ENCODE data around the gene PRRT1B. TPM values are rescaled to one million over a fixed set of nuclear protein-coding genes. Genes with fewer than 3 reads are reported as not detected.

Gene PRRT1B
- total and polyA plus RNA-seq, 2 experiments from 2014 or later, result 0.24 TPM; not detected in 1

DNA sequence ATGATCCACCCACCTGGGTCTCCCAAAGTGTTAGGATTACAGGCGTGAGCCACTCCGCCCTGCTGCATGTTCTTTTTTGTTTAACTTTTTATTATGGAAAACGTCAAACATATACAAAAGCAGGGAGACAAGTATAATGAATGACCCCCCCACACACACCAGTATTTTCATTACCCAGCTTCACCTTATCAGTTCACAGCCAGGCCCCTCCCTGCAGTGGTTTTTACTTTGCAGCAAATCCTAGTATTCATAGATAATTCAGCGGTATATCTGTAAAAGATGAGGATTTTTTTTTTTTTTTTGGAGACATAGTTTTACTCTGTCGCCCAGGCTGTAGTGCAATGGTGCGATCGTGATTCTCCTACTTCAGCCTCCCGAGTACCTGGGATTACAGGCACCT lies 40.3 kb upstream of the PRRT1B start (continued):
- TF ChIP-seq, protein P1, sequence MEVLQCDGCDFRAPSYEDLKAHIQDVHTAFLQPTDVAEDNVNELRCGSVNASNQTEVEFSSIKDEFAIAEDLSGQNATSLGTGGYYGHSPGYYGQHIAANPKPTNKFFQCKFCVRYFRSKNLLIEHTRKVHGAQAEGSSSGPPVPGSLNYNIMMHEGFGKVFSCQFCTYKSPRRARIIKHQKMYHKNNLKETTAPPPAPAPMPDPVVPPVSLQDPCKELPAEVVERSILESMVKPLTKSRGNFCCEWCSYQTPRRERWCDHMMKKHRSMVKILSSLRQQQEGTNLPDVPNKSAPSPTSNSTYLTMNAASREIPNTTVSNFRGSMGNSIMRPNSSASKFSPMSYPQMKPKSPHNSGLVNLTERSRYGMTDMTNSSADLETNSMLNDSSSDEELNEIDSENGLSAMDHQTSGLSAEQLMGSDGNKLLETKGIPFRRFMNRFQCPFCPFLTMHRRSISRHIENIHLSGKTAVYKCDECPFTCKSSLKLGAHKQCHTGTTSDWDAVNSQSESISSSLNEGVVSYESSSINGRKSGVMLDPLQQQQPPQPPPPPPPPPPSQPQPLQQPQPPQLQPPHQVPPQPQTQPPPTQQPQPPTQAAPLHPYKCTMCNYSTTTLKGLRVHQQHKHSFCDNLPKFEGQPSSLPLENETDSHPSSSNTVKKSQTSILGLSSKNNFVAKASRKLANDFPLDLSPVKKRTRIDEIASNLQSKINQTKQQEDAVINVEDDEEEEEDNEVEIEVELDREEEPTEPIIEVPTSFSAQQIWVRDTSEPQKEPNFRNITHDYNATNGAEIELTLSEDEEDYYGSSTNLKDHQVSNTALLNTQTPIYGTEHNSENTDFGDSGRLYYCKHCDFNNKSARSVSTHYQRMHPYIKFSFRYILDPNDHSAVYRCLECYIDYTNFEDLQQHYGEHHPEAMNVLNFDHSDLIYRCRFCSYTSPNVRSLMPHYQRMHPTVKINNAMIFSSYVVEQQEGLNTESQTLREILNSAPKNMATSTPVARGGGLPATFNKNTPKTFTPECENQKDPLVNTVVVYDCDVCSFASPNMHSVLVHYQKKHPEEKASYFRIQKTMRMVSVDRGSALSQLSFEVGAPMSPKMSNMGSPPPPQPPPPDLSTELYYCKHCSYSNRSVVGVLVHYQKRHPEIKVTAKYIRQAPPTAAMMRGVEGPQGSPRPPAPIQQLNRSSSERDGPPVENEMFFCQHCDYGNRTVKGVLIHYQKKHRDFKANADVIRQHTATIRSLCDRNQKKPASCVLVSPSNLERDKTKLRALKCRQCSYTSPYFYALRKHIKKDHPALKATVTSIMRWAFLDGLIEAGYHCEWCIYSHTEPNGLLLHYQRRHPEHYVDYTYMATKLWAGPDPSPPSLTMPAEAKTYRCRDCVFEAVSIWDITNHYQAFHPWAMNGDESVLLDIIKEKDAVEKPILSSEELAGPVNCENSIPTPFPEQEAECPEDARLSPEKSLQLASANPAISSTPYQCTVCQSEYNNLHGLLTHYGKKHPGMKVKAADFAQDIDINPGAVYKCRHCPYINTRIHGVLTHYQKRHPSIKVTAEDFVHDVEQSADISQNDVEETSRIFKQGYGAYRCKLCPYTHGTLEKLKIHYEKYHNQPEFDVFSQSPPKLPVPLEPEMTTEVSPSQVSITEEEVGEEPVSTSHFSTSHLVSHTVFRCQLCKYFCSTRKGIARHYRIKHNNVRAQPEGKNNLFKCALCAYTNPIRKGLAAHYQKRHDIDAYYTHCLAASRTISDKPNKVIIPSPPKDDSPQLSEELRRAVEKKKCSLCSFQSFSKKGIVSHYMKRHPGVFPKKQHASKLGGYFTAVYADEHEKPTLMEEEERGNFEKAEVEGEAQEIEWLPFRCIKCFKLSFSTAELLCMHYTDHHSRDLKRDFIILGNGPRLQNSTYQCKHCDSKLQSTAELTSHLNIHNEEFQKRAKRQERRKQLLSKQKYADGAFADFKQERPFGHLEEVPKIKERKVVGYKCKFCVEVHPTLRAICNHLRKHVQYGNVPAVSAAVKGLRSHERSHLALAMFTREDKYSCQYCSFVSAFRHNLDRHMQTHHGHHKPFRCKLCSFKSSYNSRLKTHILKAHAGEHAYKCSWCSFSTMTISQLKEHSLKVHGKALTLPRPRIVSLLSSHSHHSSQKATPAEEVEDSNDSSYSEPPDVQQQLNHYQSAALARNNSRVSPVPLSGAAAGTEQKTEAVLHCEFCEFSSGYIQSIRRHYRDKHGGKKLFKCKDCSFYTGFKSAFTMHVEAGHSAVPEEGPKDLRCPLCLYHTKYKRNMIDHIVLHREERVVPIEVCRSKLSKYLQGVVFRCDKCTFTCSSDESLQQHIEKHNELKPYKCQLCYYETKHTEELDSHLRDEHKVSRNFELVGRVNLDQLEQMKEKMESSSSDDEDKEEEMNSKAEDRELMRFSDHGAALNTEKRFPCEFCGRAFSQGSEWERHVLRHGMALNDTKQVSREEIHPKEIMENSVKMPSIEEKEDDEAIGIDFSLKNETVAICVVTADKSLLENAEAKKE (CRISPR knock-in tag; IDR thresholded peaks at IDR 0.05), result no peak
- TF ChIP-seq, protein P2, sequence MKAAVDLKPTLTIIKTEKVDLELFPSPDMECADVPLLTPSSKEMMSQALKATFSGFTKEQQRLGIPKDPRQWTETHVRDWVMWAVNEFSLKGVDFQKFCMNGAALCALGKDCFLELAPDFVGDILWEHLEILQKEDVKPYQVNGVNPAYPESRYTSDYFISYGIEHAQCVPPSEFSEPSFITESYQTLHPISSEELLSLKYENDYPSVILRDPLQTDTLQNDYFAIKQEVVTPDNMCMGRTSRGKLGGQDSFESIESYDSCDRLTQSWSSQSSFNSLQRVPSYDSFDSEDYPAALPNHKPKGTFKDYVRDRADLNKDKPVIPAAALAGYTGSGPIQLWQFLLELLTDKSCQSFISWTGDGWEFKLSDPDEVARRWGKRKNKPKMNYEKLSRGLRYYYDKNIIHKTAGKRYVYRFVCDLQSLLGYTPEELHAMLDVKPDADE (IDR thresholded peaks at IDR 0.05), result no peak
- TF ChIP-seq CREB1 (CRISPR knock-in tag; IDR thresholded peaks at IDR 0.05; ENCODE audit: low read depth), result no peak
- no peak for TF ChIP-seq ZNF114 (CRISPR knock-in tag; IDR thresholded peaks at IDR 0.05)
- no peak for TF ChIP-seq JUNB (IDR thresholded peaks at IDR 0.05; ENCODE audit: unreplicated experiment)

DNA sequence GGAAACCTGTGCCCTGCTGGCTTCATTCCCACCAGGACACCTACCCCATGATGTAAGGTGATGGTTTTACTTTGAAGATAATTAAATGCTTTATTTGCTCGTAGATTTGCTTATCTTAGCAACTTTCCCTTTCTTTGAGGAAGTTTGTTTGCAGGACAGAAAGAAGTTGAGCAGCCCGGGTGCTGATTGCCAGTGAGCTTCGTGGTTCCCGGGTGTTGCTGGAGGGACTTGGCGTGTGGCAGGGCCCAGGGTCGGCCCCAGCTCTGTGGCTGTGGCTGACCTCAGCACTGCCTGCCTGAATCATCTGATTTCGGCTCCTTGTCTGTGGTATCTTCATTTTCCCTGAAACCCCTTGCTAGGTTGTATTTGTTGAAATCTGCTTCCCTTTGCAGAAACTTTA lies 33.9 kb upstream of the PRRT1B start:
- Histone ChIP-seq H2AFZ (no peak overlapping the region), H3K27me3 (ENCODE audit: insufficient read depth) (no peaks in the 10 kb centered on the region), H3F3A (replicated peaks; ENCODE audit: low read depth) (peaks cover 7% of the 10 kb centered on the region; the same call in 1 of the 2 replicates), H3K4me1 (ENCODE audit: insufficient read depth) (no peaks in the 10 kb centered on the region), H3K36me3 (ENCODE audit: insufficient read depth) (peaks cover 13% of the 10 kb centered on the region), H3K4me3 (no peak overlapping the region), H3K27ac (ENCODE audit: low read depth) (no peak overlapping the region), H3K9me2 (ENCODE audit: insufficient read depth) (no peaks in the 10 kb centered on the region), H3K4me2 (no peak overlapping the region), H3K79me2 (replicated peaks; ENCODE audit: insufficient read depth) (no peaks in the 10 kb centered on the region), H4K20me1 (replicated peaks; ENCODE audit: insufficient read depth) (no peaks in the 10 kb centered on the region)
- H3K4me3 Mint-ChIP-seq, result no peak overlapping the region
- H3K36me3 Mint-ChIP-seq (ENCODE audit: low read depth), result peaks cover 42% of the 10 kb centered on the region
- no peak for ATAC-seq
- H3K27me3 Mint-ChIP-seq (ENCODE audit: insufficient read depth, low read depth, poor library complexity), result peaks cover 6% of the 10 kb centered on the region
- H3K27ac Mint-ChIP-seq, result no peak overlapping the region
- H3K9me3 Mint-ChIP-seq, result no peaks in the 10 kb centered on the region
- DNase-seq (ENCODE audit: low spot score), result no peak
- no peaks in the 10 kb centered on the region for H3K4me1 Mint-ChIP-seq
- TF ChIP-seq CREB1 (CRISPR knock-in tag; IDR thresholded peaks at IDR 0.05; ENCODE audit: low read depth) (no peak), STAT1 (IDR thresholded peaks at IDR 0.05; ENCODE audit: unreplicated experiment) (no peak), POLR2AphosphoS5 (IDR thresholded peaks at IDR 0.05; ENCODE audit: low read depth) (no peak), ZNF331 (CRISPR knock-in tag; IDR thresholded peaks at IDR 0.05; ENCODE audit: low read depth) (no peak), NANOG (IDR thresholded peaks at IDR 0.05; ENCODE audit: borderline replicate concordance) (no peak), JUNB (IDR thresholded peaks at IDR 0.05; ENCODE audit: unreplicated experiment) (no peak), EZH2phosphoT487 (IDR thresholded peaks at IDR 0.05; ENCODE audit: unreplicated experiment) (no peak)
- TF ChIP-seq, protein P1 (CRISPR knock-in tag; IDR thresholded peaks at IDR 0.05), result no peak

All from GM23338 (cell line).